Testis (tissue), 2 donors: ENCODE results near the gene BPIFA2.

Source experiments
- CTCF ChIP-seq, 3 experiments: fragments of 450-650 bp in 2 of 3; fragments of 200-600 bp in 1 of 3; sonication (generic) in 1 of 3; IDR thresholded peaks; one replicate each; pipeline ENCODE4 v1.5.1; 2016 to 2019; ENCODE audit warnings: antibody characterized with exemption in 3 of 3, mild to moderate bottlenecking in 2 of 3, moderate library complexity in 1 of 3
- POLR2A ChIP-seq: fragments of 450-650 bp; IDR thresholded peaks from one replicate; pipeline ENCODE4 v1.6.1; 2017; ENCODE audit warnings: antibody characterized with exemption, mild to moderate bottlenecking, moderate library complexity

GRCh38 chr20:33125983-33126382 lies 42.0 kb upstream of the BPIFA2 start:
- TF ChIP-seq CTCF (IDR thresholded peaks at IDR 0.05) (no peak), POLR2A (no peak)
